Lower lobe of right lung (tissue), 2 donors: Measurements from ENCODE around the gene B9D2. TPM values are rescaled to one million over a fixed set of nuclear protein-coding genes. Genes with fewer than 3 reads are reported as not detected.

Experiments
- ATAC-seq, 2 donors: fragments of 200-7000 bp; cut with Tn5 transposase; one replicate each; pipeline ENCODE4 v1.9.1; 2020 to 2022; ENCODE audit warnings: mild to moderate bottlenecking in 2 of 2, moderate library complexity in 2 of 2
- DNase-seq: peaks from one replicate; pipeline ENCODE4 v3.0.0-alpha.2; 2020
- H3K27ac ChIP-seq: fragments of 200-600 bp; one replicate; pipeline ENCODE4 v1.8.0; 2022
- H3K27me3 ChIP-seq: fragments of 200-600 bp; one replicate; pipeline ENCODE4 v1.8.0; 2022; ENCODE audit warnings: low read depth
- H3K36me3 ChIP-seq: fragments of 200-600 bp; one replicate; pipeline ENCODE4 v1.8.0; 2022; ENCODE audit warnings: mild to moderate bottlenecking
- H3K4me1 ChIP-seq: fragments of 200-600 bp; one replicate; pipeline ENCODE4 v1.8.0; 2022
- H3K4me3 ChIP-seq: fragments of 200-600 bp; one replicate; pipeline ENCODE4 v1.8.0; 2022; ENCODE audit warnings: mild to moderate bottlenecking
- H3K9me3 ChIP-seq: fragments of 200-600 bp; one replicate; pipeline ENCODE4 v1.8.0; 2022
- intact Hi-C: fragments of 100-400 bp; cut with DNase I; formaldehyde crosslinking; loops from one replicate; pipeline ENCODE4 v1.11.0; 2022
- total RNA-seq: library from RNA; stranded (reverse); fragmentation: NEBNext Ultra II Directional; extraction: Animal tissue kit (Norgen Biotek cat#: 25700); gene quantifications from one replicate; pipeline ENCODE4 v1.2.1, GENCODE V29; 2021
- TF ChIP-seq, protein P1 (sequence below): fragments of 200-600 bp; IDR thresholded peaks from one replicate; pipeline ENCODE4 v1.8.0; 2022; ENCODE audit warnings: antibody characterized with exemption, mild to moderate bottlenecking
- donor health status: DM: no; HTN: yes; CAD: no; lungs with severe emphysema.

Gene B9D2
- total RNA-seq, 1 donor from 2014 or later = 8.2 TPM

DNA sequence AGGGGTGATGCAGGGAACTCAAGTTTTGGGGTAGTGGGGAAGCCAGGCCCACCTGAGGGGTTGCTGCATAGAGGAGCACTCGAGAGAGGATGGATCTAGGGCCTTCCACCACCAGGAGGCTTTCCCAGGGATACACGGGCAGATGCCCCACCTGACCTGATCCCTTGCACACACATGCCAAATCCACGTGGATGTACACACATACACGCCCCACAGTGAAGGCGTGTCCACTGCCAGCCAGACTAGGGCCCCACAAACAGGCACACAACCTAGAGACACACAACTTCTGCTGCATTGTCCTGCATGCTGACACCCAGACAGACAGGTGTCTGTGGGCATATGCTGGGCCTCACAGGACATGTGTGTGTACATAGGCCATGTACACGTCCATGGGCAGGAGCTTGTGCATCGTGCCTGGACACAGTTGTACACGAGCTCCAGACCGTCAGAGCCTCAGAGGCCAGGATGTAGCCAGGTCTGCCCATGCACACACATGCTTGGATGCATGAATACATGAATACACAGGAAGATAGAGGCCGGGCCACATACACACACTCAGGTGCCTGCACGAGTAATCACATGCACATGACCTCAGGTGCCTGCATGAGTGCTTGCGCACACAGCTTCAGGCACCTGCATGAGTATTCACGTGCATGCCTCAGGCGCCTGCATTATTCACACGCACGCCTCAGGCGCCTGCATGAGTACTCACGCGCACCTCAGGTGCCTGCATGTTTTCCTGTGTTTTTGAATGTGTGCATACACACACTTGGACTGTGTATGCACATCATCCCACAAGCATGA lies 45.1 kb downstream of the B9D2 start:
- intact Hi-C loops = no loop called here
- Histone ChIP-seq H3K27me3 (no peaks in the 10 kb centered on the region), H3K9me3 (no peaks in the 10 kb centered on the region), H3K4me1 (peaks cover 28% of the 10 kb centered on the region), H3K4me3 (no peak overlapping the region), H3K36me3 (peaks cover 88% of the 10 kb centered on the region), H3K27ac (no peak overlapping the region)
- DNase-seq = peak; percentile 25
- ATAC-seq = no peak
- TF ChIP-seq, protein P1, sequence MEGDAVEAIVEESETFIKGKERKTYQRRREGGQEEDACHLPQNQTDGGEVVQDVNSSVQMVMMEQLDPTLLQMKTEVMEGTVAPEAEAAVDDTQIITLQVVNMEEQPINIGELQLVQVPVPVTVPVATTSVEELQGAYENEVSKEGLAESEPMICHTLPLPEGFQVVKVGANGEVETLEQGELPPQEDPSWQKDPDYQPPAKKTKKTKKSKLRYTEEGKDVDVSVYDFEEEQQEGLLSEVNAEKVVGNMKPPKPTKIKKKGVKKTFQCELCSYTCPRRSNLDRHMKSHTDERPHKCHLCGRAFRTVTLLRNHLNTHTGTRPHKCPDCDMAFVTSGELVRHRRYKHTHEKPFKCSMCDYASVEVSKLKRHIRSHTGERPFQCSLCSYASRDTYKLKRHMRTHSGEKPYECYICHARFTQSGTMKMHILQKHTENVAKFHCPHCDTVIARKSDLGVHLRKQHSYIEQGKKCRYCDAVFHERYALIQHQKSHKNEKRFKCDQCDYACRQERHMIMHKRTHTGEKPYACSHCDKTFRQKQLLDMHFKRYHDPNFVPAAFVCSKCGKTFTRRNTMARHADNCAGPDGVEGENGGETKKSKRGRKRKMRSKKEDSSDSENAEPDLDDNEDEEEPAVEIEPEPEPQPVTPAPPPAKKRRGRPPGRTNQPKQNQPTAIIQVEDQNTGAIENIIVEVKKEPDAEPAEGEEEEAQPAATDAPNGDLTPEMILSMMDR = no peak

DNA sequence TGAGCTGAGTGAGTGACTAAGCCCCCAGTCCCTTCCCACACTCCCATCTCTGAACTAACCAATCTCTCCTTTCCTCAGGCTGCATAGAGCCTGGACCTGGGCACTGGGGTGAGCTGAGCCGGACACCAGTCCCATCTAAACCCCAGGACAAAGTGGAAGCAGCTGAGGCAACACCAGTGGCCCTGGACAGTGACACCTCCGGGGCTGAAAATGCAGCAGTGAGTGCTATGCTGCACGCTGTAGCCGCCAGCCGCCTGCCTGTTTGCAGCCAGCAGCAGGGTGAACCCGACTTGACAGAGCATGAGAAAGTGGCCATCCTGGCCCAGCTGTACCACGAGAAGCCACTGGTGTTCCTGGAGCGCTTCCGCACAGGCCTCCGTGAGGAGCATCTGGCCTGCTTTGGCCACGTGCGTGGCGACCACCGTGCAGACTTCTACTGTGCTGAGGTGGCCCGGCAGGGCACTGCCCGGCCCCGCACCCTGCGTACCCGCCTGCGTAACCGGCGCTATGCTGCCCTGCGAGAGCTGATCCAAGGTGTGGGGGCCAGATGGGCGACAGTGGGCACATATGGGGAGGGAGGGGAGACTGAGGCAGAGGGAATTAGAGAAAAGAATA lies 47.5 kb downstream of the B9D2 start:
- TF ChIP-seq, protein P1 = no peak
- Histone ChIP-seq H3K36me3 (peaks cover 94% of the 10 kb centered on the region), H3K27me3 (no peaks in the 10 kb centered on the region), H3K27ac (no peak overlapping the region), H3K4me3 (no peak overlapping the region), H3K4me1 (peaks cover 11% of the 10 kb centered on the region), H3K9me3 (no peaks in the 10 kb centered on the region)
- DNase-seq (peak; percentile 33), ATAC-seq (no peak)
- intact Hi-C loops = no loop called here

DNA sequence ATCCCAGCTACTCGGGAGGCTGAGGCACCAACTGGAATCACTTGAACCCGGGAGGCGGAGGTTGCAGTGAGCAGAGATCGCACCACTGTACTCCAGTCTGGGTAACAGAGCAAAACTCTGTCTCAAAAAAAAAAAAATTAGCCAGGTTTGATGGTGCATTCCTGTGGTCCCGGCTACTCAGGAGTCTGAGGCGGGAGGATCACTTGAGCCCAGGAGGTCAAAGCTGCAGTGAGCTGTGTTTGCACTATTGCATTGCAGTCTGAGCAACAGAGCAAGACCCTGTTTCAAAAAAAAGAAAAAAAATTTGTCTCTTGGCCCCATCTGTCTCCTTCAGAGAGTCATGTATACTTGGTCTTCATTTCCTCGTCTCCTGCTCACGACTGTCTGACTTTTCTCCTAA lies 52.3 kb downstream of the B9D2 start:
- H3K27ac ChIP-seq = no peak overlapping the region
- no peaks in the 10 kb centered on the region for H3K9me3 ChIP-seq
- H3K4me3 ChIP-seq = no peak overlapping the region
- intact Hi-C loops = no loop called here
- ATAC-seq (no peak), DNase-seq (peak; percentile 24)
- H3K27me3 ChIP-seq = no peaks in the 10 kb centered on the region
- H3K4me1 ChIP-seq = peaks cover 44% of the 10 kb centered on the region
- TF ChIP-seq, protein P1 = no peak
- H3K36me3 ChIP-seq = peaks cover 60% of the 10 kb centered on the region

DNA sequence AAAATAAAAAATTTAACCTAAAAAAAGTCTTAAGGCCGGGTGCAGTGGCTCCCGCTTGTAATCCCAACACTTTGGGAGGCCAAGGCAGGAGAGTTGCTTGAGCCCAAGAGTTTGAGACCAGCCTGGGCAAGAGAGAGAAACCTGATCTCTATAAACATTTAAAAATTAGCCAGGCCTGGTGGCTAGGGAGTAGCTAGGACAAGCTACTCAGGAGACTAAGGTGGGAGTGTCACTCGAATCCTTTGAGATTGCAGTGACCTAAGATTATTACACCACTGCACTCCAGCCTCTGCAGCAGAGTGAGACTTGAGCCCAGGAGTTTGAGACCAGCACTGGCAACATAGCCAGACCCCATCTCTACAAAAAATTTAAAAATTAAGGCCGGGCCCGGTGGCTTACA lies 52.9 kb downstream of the B9D2 start:
- Histone ChIP-seq H3K4me1 (peaks cover 48% of the 10 kb centered on the region), H3K9me3 (no peaks in the 10 kb centered on the region), H3K4me3 (peak overlapping the region; percentile 76), H3K36me3 (peaks cover 60% of the 10 kb centered on the region), H3K27me3 (no peaks in the 10 kb centered on the region), H3K27ac (peak overlapping the region; percentile 94)
- TF ChIP-seq, protein P1 = no peak
- DNase-seq (no peak), ATAC-seq (no peak)
- intact Hi-C loops = no loop called here

DNA sequence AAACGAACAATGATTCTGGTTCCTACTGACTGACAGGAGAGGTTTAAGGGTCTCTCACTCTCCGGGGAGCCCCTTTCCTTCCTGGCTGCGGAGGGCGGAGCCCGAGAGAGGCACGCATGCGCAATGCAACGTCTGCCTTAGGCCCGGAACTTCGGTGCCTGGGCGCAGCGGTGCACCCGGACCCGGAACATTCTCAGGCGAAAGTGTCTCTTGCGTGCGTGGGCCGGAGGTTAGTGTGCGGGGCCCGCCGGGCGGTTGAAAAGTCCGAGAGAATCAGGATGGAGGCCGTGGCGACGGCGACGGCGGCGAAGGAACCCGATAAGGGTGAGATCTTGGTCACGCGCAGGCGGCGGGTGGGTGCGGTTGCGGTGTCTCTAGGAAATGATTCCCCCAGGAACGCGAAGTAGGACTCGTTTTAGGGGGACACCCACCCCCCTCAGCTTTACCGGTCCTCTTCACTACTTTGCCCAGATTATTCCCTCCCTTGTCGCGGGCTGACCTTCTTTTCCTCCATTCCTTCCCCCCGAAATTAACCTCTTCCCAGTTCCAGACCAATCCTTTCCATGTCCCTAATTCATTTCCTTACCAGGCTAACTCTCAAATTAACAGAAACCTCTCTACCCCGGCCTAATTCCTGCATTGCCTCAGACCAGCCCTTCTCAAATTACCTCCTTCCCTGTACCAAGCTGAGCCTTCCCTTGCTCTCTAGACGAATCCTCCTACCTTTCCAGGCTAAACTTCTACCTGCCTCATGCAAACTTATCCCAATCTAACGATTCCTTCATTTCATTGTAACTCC lies 53.7 kb downstream of the B9D2 start, which contains the start of gene CCDC97:
Gene CCDC97 (plus strand): TSS at position 140 of the 799 bp plus-strand sequence. CDS start 139 bp downstream, at position 279.
- H3K4me1 ChIP-seq = peaks cover 48% of the 10 kb centered on the region
- peaks cover 60% of the 10 kb centered on the region for H3K36me3 ChIP-seq
- DNase-seq (peak; percentile 90), ATAC-seq (peak; percentile 88 to 90)
- peak within 1 kb of the TSS; percentile 94 for H3K27ac ChIP-seq
- intact Hi-C loops = no loop called here
- H3K9me3 ChIP-seq = no peaks in the 10 kb centered on the region
- peak within 1 kb of the TSS; percentile 76 for H3K4me3 ChIP-seq
- TF ChIP-seq, protein P1 = no peak
- no peaks in the 10 kb centered on the region for H3K27me3 ChIP-seq
